GM10266 (cell line): Measurements from ENCODE around the gene NBL1.

ENCODE experiments used
- DNase-seq: peaks from one replicate; pipeline ENCODE4 v3.0.0; 2012; ENCODE audit errors: extremely low spot score
- CTCF ChIP-seq: IDR thresholded peaks from 2 replicates; pipeline ENCODE4 v1.5.1; 2012; ENCODE audit warnings: mild to moderate bottlenecking, low read depth; ENCODE audit not compliant: control insufficient read depth, insufficient read depth; ENCODE audit errors: missing control alignments

NBL1 gene

GRCh38 chr1:19682257-19682656 is 38.1 kb downstream of the NBL1 start:
- DNase-seq = no peak

GRCh38 chr1:19682901-19683300 is 38.8 kb downstream of the NBL1 start:
- DNase-seq = no peak
- TF ChIP-seq CTCF = no peak

More at GRCh38 chr1:19682257-19682656, 38.1 kb downstream of the NBL1 start:
- no peak for TF ChIP-seq CTCF

- TF ChIP-seq CTCF = no peak
- DNase-seq = no peak
Observed at GRCh38 chr1:19683351-19683750, 39.2 kb downstream of the NBL1 start.

- DNase-seq = no peak
- TF ChIP-seq CTCF = no peak
Observed at GRCh38 chr1:19684677-19685076, 40.6 kb downstream of the NBL1 start.

DNA sequence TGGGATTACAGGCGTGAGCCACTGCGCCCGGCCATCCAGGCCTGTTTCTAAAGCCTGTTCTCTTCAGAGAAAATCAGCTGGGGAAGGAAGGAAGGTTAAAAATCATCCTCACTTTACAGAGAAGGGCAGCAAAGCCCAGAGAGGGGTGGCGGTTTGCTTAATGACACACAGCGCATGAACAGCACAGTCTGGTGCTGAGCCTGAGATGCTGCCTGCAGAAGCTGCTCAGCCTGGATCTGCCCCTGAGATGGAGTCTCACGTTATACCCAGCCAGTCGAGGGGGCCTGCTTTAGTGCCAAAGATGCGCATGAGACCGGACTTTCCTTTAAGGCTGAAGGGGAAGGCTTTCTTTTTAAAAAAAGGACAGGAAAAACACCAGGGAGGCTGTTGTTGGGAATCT is 41.9 kb downstream of the NBL1 start:
- no peak for DNase-seq
- TF ChIP-seq CTCF = no peak

DNA sequence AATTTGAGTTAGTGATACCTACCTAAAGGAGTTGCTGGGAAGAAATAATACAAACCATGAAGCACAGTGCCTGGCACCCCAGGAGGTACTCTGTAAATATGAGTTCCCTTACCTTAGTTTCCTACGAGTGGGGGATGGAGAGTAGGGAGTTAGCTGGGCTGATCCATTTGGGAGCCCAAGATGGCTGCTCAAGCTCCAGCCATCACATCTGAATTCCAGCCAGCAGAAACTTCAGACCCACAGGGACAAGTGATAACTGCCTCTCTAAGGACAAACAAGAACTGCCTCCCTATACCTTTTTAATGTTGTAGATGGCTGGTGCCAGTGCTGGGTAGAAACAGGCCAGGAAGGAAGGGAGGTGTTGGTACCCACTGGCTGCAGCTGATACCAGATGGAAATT is 43.3 kb downstream of the NBL1 start:
- TF ChIP-seq CTCF = no peak
- no peak for DNase-seq

DNA sequence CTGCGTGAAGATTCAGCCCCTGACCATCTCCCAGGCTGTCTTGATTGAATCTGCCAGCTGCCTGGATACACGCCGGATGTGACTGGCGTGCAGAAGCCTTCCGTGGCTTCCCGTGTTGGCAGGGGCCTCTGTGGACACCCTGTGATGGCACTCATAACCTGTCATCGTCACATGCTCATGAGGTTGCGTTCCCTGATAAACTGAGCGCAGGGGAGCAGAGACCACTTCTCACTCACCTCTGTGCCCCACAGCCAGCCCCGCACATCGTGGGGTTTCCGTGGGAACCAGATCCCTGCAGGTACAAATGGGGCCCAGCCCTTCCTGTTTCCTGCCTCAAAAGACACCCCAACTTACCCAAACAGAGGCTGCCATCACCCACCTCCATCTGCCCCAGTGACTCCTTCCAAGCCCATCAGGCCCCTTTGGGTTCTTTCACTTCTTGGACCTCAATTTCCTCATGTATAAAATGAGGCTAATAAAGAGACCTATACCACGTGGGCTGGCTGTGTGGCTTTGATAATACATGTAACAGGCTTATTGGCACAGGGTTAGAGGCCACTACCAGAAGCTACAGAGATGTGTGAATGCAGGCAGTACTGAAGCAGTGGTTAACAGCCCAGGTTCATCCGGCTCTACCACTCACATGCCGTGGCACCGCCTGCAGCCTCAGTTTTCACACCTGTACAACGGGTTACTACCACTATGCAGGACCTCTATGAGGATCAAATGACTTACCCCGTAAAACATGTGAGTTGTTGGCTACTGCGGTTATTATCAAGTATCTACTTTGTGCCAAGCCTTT is 44.1 kb downstream of the NBL1 start:
- no peak for DNase-seq
- TF ChIP-seq CTCF = no peak
